Colonic mucosa (tissue), 4 donors: ENCODE results near the gene SLIT1. TPM values are rescaled to one million over a fixed set of nuclear protein-coding genes. Genes with fewer than 3 reads are reported as not detected.

Source experiments
- DNase-seq: peaks from one replicate; pipeline ENCODE4 v3.0.0-alpha.2; 2020
- H3K27ac ChIP-seq: fragments of 200-600 bp; one replicate; pipeline ENCODE4 v1.8.0; 2021
- H3K27me3 ChIP-seq: fragments of 200-600 bp; one replicate; pipeline ENCODE4 v1.8.0; 2021
- H3K36me3 ChIP-seq: fragments of 200-600 bp; one replicate; pipeline ENCODE4 v1.8.0; 2021
- H3K4me1 ChIP-seq: fragments of 200-600 bp; one replicate; pipeline ENCODE4 v1.8.0; 2021; ENCODE audit warnings: mild to moderate bottlenecking
- H3K4me3 ChIP-seq: fragments of 200-600 bp; one replicate; pipeline ENCODE4 v1.8.0; 2021
- H3K9ac ChIP-seq, 2 donors: one replicate each; pipeline ENCODE4 v1.7.0; 2013; ENCODE audit warnings: control low read depth in 2 of 2, low read depth in 2 of 2, low read length in 2 of 2
- H3K9me3 ChIP-seq: fragments of 200-600 bp; one replicate; pipeline ENCODE4 v1.8.0; 2021
- CTCF ChIP-seq: fragments of 200-600 bp; IDR thresholded peaks from one replicate; pipeline ENCODE4 v1.8.0; 2022; ENCODE audit warnings: antibody characterized with exemption, mild to moderate bottlenecking
- intact Hi-C: fragments of 100-400 bp; cut with DNase I; formaldehyde crosslinking; loops from one replicate; pipeline ENCODE4 v1.14.1; 2022
- total RNA-seq, 2 donors: library from RNA; stranded (reverse); fragmentation: NEBNext Ultra II Directional in 1 of 2; extraction: Animal tissue kit (Norgen Biotek cat#: 25700) in 1 of 2; gene quantifications; one replicate each; pipeline ENCODE4 v1.2.1, GENCODE V29; 2021
- donor health status: healthy.
- donor health status: DM: no; HTN: no; CAD: no.
- donor health status: DM: no; HTN: no; CAD: no.

Gene SLIT1
- total RNA-seq, 2 donors from 2014 or later: 0.17 to 0.24 TPM

GRCh38 chr10:97131181-97131628 lies 54.6 kb downstream of the SLIT1 start:
- no peak for DNase-seq
- Histone ChIP-seq H3K27me3 (no peaks in the 10 kb centered on the region), H3K9ac (no peak overlapping the region), H3K4me3 (no peak overlapping the region), H3K27ac (no peak overlapping the region), H3K36me3 (no peaks in the 10 kb centered on the region), H3K9me3 (no peaks in the 10 kb centered on the region), H3K4me1 (no peaks in the 10 kb centered on the region)
- intact Hi-C loops: no loop called here
- no peak for TF ChIP-seq CTCF

- Histone ChIP-seq H3K27ac (no peak overlapping the region), H3K4me1 (no peaks in the 10 kb centered on the region), H3K4me3 (no peak overlapping the region), H3K36me3 (no peaks in the 10 kb centered on the region), H3K9me3 (no peaks in the 10 kb centered on the region), H3K9ac (no peak overlapping the region), H3K27me3 (no peaks in the 10 kb centered on the region)
- TF ChIP-seq CTCF: no peak
- intact Hi-C loops: no loop called here
- no peak for DNase-seq
Observed at GRCh38 chr10:97129666-97130065, 56.1 kb downstream of the SLIT1 start.

GRCh38 chr10:97128516-97129154 lies 57.1 kb downstream of the SLIT1 start:
- TF ChIP-seq CTCF: no peak
- no peak overlapping the region for H3K27ac ChIP-seq
- intact Hi-C loops: no loop called here
- H3K36me3 ChIP-seq: no peaks in the 10 kb centered on the region
- no peaks in the 10 kb centered on the region for H3K4me1 ChIP-seq
- H3K9ac ChIP-seq: no peak overlapping the region
- no peaks in the 10 kb centered on the region for H3K9me3 ChIP-seq
- no peaks in the 10 kb centered on the region for H3K27me3 ChIP-seq
- no peak overlapping the region for H3K4me3 ChIP-seq
- DNase-seq: no peak

GRCh38 chr10:97128039-97128492 lies 57.7 kb downstream of the SLIT1 start:
- Histone ChIP-seq H3K4me1 (no peaks in the 10 kb centered on the region), H3K9ac (no peak overlapping the region), H3K27ac (no peak overlapping the region), H3K9me3 (no peaks in the 10 kb centered on the region), H3K27me3 (no peaks in the 10 kb centered on the region), H3K4me3 (no peak overlapping the region), H3K36me3 (no peaks in the 10 kb centered on the region)
- intact Hi-C loops: no loop called here
- no peak for TF ChIP-seq CTCF
- DNase-seq: no peak

GRCh38 chr10:97127509-97127908 lies 58.2 kb downstream of the SLIT1 start:
- DNase-seq: no peak
- H3K4me3 ChIP-seq: no peak overlapping the region
- H3K27ac ChIP-seq: no peak overlapping the region
- no peaks in the 10 kb centered on the region for H3K27me3 ChIP-seq
- no peaks in the 10 kb centered on the region for H3K4me1 ChIP-seq
- H3K36me3 ChIP-seq: no peaks in the 10 kb centered on the region
- TF ChIP-seq CTCF: no peak
- no peaks in the 10 kb centered on the region for H3K9me3 ChIP-seq
- intact Hi-C loops: no loop called here
- no peak overlapping the region for H3K9ac ChIP-seq
